Upper lobe of left lung (tissue), 6 donors: ENCODE data around the gene TAC4. TPM values are rescaled to one million over a fixed set of nuclear protein-coding genes. Genes with fewer than 3 reads are reported as not detected.

Source experiments
- ATAC-seq, 2 donors: fragments of 200-7000 bp; cut with Tn5 transposase; one replicate each; pipeline ENCODE4 v1.9.1; 2022; ENCODE audit warnings: mild to moderate bottlenecking in 2 of 2, moderate library complexity in 2 of 2; ENCODE audit not compliant: low FRiP score in 2 of 2
- DNase-seq, 2 donors: peaks; one replicate each; pipeline ENCODE4 v3.0.0-alpha.2; 2019 to 2020
- H3K27ac ChIP-seq, 4 donors: fragments of 200-600 bp; sonication (generic); one replicate each; pipeline ENCODE4 v1.5.1; 2016 to 2019
- H3K27me3 ChIP-seq, 4 donors: fragments of 200-600 bp; sonication (generic); one replicate each; pipeline ENCODE4 v1.5.1; 2017 to 2019
- H3K36me3 ChIP-seq, 4 donors: fragments of 200-600 bp; sonication (generic); one replicate each; pipeline ENCODE4 v1.5.1; 2016 to 2019
- H3K4me1 ChIP-seq, 4 donors: fragments of 200-600 bp; sonication (generic); one replicate each; pipeline ENCODE4 v1.5.1; 2018 to 2019
- H3K4me3 ChIP-seq, 4 donors: fragments of 200-600 bp; sonication (generic); one replicate each; pipeline ENCODE4 v1.5.1; 2017 to 2019; ENCODE audit warnings: mild to moderate bottlenecking in 2 of 4, moderate library complexity in 1 of 4
- H3K9me3 ChIP-seq, 4 donors: fragments of 200-600 bp; sonication (generic); one replicate each; pipeline ENCODE4 v1.5.1; 2018 to 2019
- CTCF ChIP-seq, 6 experiments: fragments of 450-650 bp in 4 of 6; fragments of 200-600 bp in 2 of 6; sonication (generic) in 2 of 6; IDR thresholded peaks; one replicate each; pipeline ENCODE4 v1.5.1; 2016 to 2019; ENCODE audit warnings: antibody characterized with exemption in 6 of 6
- EP300 ChIP-seq, 4 donors: sonication (generic); formaldehyde crosslinking; IDR thresholded peaks; one replicate each; pipeline ENCODE4 v1.5.1; 2017; ENCODE audit warnings: antibody characterized with exemption in 4 of 4, control low read depth in 2 of 4
- POLR2A ChIP-seq, 4 donors: fragments of 450-650 bp; IDR thresholded peaks; one replicate each; pipeline ENCODE4 v1.5.1; 2016 to 2017; ENCODE audit warnings: antibody characterized with exemption in 4 of 4, mild to moderate bottlenecking in 2 of 4
- POLR2AphosphoS5 ChIP-seq, 2 donors: sonication (generic); formaldehyde crosslinking; IDR thresholded peaks; one replicate each; pipeline ENCODE4 v1.5.1; 2017; ENCODE audit warnings: antibody characterized with exemption in 2 of 2
- WGBS, 2 donors: methylation state at CpG; one replicate each; pipeline ENCODE4 v1.1.5; 2017 to 2018; 5-methylcytosine and 5-hydroxymethylcytosine counted together
- total RNA-seq, 6 donors: library from RNA; depleted of rRNA in 4 of 6; stranded (reverse); fragments of >200 nt in 4 of 6; gene quantifications; one replicate each; pipeline versions ENCODE4 v1.1.0 to v1.2.1, GENCODE V29; 2016 to 2021
- donor health status: DM: no; HTN: no; CAD: no; lungs with moderate emphysema.
- donor health status: DM: no; HTN: yes; CAD: no; lungs with severe emphysema.

Gene TAC4
- total RNA-seq, 6 donors from 2014 or later: not detected

GRCh38 chr17:49874911-49875310 is 27.0 kb upstream of the TAC4 start:
- Histone ChIP-seq H3K4me3 (no peak overlapping the region), H3K9me3 (no peaks in the 10 kb centered on the region), H3K4me1 (peaks cover 0 to 15% (median 10%) of the 10 kb centered on the region in 4 donors), H3K27ac (no peak overlapping the region), H3K27me3 (no peaks in the 10 kb centered on the region), H3K36me3 (no peaks in the 10 kb centered on the region)
- DNase-seq (no peak), ATAC-seq (no peak)
- no peak for TF ChIP-seq EP300 (IDR thresholded peaks at IDR 0.05)
- no peak for TF ChIP-seq POLR2A (IDR thresholded peaks at IDR 0.05)
- 60 to 77% methylated on average over 2 of the region's 2 CpGs for WGBS, 2 donors

GRCh38 chr17:49873926-49874325 is 26.1 kb upstream of the TAC4 start:
- H3K4me1 ChIP-seq: peaks cover 0 to 15% (median 10%) of the 10 kb centered on the region in 4 donors
- no peaks in the 10 kb centered on the region for H3K27me3 ChIP-seq
- no peak for ATAC-seq
- no peak overlapping the region for H3K4me3 ChIP-seq
- TF ChIP-seq CTCF (IDR thresholded peaks at IDR 0.05) (no peak), POLR2AphosphoS5 (IDR thresholded peaks at IDR 0.05) (no peak), EP300 (IDR thresholded peaks at IDR 0.05) (no peak), POLR2A (IDR thresholded peaks at IDR 0.05) (no peak)
- H3K9me3 ChIP-seq: no peaks in the 10 kb centered on the region
- DNase-seq: peak in 1 of 2 donors; percentile 51
- no peaks in the 10 kb centered on the region for H3K36me3 ChIP-seq
- peak overlapping the region in 2 of 4 donors; percentile 52 to 54 for H3K27ac ChIP-seq
- 54% methylated on average over 3 of the region's 3 CpGs for WGBS, 2 donors

GRCh38 chr17:49873466-49873865 is 25.6 kb upstream of the TAC4 start:
- 63 to 66% methylated on average over 5 to 6 of the region's 6 CpGs for WGBS, 2 donors

GRCh38 chr17:49872754-49873377 is 25.0 kb upstream of the TAC4 start:
- Histone ChIP-seq H3K36me3 (no peaks in the 10 kb centered on the region), H3K27ac (no peak overlapping the region), H3K4me1 (peaks cover 0 to 15% (median 10%) of the 10 kb centered on the region in 4 donors), H3K4me3 (no peak overlapping the region), H3K27me3 (no peaks in the 10 kb centered on the region), H3K9me3 (no peaks in the 10 kb centered on the region)
- TF ChIP-seq POLR2AphosphoS5 (IDR thresholded peaks at IDR 0.05): no peak
- TF ChIP-seq EP300 (IDR thresholded peaks at IDR 0.05): no peak
- TF ChIP-seq POLR2A (IDR thresholded peaks at IDR 0.05): no peak
- TF ChIP-seq CTCF (IDR thresholded peaks at IDR 0.05): no peak
- no peak for ATAC-seq
- WGBS, 2 donors: 18 to 55% methylated on average over 5 to 6 of the region's 6 CpGs
- no peak for DNase-seq

More at GRCh38 chr17:49873466-49873865, 25.6 kb upstream of the TAC4 start:
- TF ChIP-seq CTCF (IDR thresholded peaks at IDR 0.05): no peak
- TF ChIP-seq POLR2A (IDR thresholded peaks at IDR 0.05): no peak
- peak in 1 of 4 donors; percentile 61 for TF ChIP-seq EP300 (IDR thresholded peaks at IDR 0.05)
- no peak for TF ChIP-seq POLR2AphosphoS5 (IDR thresholded peaks at IDR 0.05)
- Histone ChIP-seq H3K36me3 (no peaks in the 10 kb centered on the region), H3K4me3 (no peak overlapping the region), H3K27me3 (no peaks in the 10 kb centered on the region), H3K9me3 (no peaks in the 10 kb centered on the region), H3K27ac (peak overlapping the region in 2 of 4 donors; percentile 52 to 54), H3K4me1 (peaks cover 0 to 15% (median 10%) of the 10 kb centered on the region in 4 donors)
- DNase-seq (peak in 1 of 2 donors; percentile 86), ATAC-seq (peak; percentile 27 to 69)

GRCh38 chr17:49871211-49871610 is 23.3 kb upstream of the TAC4 start:
- Histone ChIP-seq H3K4me1 (peaks cover 0 to 15% (median 10%) of the 10 kb centered on the region in 4 donors), H3K27me3 (no peaks in the 10 kb centered on the region), H3K27ac (peak overlapping the region in 1 of 4 donors; percentile 36), H3K4me3 (no peak overlapping the region), H3K36me3 (no peaks in the 10 kb centered on the region), H3K9me3 (no peaks in the 10 kb centered on the region)
- ATAC-seq: no peak
- no peak for DNase-seq
- TF ChIP-seq EP300 (IDR thresholded peaks at IDR 0.05) (no peak), POLR2AphosphoS5 (IDR thresholded peaks at IDR 0.05) (no peak), POLR2A (IDR thresholded peaks at IDR 0.05) (no peak), CTCF (IDR thresholded peaks at IDR 0.05) (no peak)
- WGBS, 2 donors: 60 to 74% methylated on average over 6 to 7 of the region's 7 CpGs
